ENCODE data around the gene ANK2.

Gene ANK2

GRCh38 chr4:113094331-113094730, 44.9 kb downstream of the ANK2 start:
- no peak for DNase-seq (ENCODE audit: low read depth, low spot score)

- no peak for DNase-seq (ENCODE audit: low read depth, low spot score)
Observed at GRCh38 chr4:113094802-113095201, 45.3 kb downstream of the ANK2 start.

GRCh38 chr4:113101669-113102068, 52.2 kb downstream of the ANK2 start:
- DNase-seq (ENCODE audit: low read depth, low spot score): no peak

DNA sequence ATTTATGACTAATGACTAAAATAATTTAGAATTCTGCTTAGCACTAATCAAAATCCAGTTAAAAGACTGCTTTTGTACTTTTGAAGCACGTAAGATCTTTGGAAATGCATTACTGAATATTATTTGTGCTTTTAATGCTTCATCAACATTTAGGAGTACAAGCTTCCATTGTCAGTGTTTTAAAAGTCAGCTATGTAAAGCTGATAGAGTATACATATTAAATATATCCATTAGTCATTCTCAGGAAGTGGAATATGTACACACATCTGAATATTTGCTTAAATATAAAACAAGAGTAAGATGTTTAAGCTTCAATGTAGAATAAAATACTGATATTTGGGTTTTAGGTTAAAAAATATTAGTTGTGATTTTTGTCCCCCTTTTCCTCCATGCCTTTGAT, 54.1 kb downstream of the ANK2 start:
- DNase-seq (ENCODE audit: low read depth, low spot score): no peak

GRCh38 chr4:113106108-113106507, 56.7 kb downstream of the ANK2 start:
- no peak for DNase-seq (ENCODE audit: low read depth, low spot score)

- no peak for DNase-seq (ENCODE audit: low read depth, low spot score)
Observed at GRCh38 chr4:113109106-113109718, 59.8 kb downstream of the ANK2 start.

GRCh38 chr4:113112338-113112978, 63.0 kb downstream of the ANK2 start:
- DNase-seq (ENCODE audit: low read depth, low spot score): no peak

GRCh38 chr4:113113151-113113550, 63.7 kb downstream of the ANK2 start:
- no peak for DNase-seq (ENCODE audit: low read depth, low spot score)

DNA sequence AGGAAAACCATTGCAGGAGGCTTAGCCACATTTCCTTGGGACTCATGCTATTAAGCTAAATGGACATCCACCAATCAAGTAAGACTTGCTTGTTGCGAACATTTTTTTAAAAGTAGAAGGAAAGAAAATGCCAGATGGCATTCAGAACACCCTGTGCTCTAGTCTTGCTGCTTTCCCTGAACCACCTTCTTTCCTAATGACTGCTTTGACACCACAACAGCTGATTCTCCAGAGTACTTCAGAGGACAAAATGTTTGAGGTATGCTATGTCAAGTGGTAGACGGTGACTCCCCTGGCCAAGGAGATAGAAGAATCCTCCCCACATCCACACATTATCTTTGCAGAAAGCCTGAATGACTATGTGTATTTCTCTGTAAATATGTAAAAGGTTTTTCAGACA, 65.4 kb downstream of the ANK2 start:
- DNase-seq (ENCODE audit: low read depth, low spot score): no peak

- no peak for DNase-seq (ENCODE audit: low read depth, low spot score)
Observed at GRCh38 chr4:113116414-113117357, 67.2 kb downstream of the ANK2 start.

DNA sequence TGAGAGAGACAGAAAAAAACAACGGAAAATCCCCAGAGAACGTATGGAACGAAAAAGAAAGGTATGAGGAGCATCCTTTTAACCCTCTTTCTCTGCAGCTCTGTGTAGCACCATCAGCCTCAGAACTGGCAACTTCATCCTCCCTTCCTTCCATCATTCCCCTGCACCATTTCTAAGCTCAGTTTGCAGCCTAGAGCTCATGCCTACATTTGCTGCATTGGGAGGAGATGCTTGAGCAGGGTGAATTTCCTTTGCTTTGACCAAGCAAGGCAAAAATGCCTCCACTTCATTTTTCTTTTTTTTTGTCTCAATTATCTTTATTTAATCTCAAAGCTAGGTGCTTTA, 67.9 kb downstream of the ANK2 start:
- DNase-seq (ENCODE audit: low read depth, low spot score): no peak

DNA sequence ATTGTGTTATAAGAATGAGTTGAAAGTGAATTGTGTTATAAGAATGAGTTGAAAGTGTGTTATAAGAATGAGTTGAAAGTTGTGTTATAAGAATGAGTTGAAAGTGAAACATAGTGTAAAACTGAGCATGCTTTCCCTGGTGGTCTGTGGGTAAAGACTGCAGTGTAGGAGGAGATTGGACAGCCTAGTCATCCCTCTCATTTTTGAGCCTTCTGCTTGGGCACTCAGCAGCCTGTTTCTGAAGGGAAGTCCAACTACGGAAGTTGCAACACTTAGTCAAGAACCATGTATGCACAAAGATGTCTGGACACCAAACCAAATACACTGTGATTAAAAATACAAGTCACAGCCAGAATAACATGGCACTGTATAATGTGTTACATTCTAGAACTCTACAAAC, 72.6 kb downstream of the ANK2 start:
- no peak for DNase-seq (ENCODE audit: low read depth, low spot score)

- DNase-seq (ENCODE audit: low read depth, low spot score): no peak
Observed at GRCh38 chr4:113125418-113125817, 76.0 kb downstream of the ANK2 start.

- DNase-seq (ENCODE audit: low read depth, low spot score): no peak
Observed at GRCh38 chr4:113131136-113131535, 81.7 kb downstream of the ANK2 start.

DNA sequence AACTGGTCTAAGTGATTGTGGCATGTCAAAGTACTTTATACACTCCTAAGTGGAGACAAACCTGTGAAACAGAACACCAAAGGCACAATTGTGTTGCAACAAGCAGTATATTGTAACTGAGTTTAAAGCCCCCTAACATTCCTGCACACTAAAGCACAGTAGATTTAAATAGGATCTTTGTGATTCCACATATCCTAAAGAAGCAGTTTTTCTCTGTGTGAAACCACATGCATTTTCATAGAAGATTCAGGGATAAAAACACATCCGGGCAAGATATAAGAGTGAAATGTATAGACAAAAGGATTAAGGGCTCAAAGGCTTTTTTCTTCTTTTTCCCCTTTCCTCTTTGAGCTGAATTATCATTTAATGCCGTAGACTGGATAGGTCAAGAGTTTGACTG, 82.2 kb downstream of the ANK2 start:
- no peak for DNase-seq (ENCODE audit: low read depth, low spot score)

DNA sequence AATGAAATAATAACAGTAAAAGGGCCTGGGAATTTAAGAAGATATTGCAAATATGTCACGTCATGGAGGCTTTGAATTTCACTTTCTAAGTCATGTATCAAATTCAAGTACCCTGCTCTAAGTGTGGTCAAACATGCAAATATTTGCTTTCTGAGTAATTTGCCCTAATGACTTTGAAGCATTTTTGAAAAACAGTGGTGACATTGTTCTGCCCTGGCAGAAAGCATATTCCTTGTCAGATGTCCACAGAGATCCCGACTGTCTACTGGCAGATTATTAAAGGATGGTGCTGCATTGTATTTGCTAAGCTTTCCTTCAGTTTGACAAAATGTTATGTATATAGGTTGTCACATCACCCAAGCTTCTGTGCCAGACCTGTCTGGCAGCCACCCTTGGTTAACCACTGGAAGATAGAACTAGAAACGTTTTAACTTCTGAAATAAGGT, 92.5 kb downstream of the ANK2 start:
- no peak for DNase-seq (ENCODE audit: low read depth, low spot score)

- no peak for DNase-seq (ENCODE audit: low read depth, low spot score)
Observed at GRCh38 chr4:113142351-113142750, 92.9 kb downstream of the ANK2 start.

- DNase-seq (ENCODE audit: low read depth, low spot score): no peak
Observed at GRCh38 chr4:113144091-113144490, 94.6 kb downstream of the ANK2 start.

GRCh38 chr4:113145147-113145518, 95.7 kb downstream of the ANK2 start:
- no peak for DNase-seq (ENCODE audit: low read depth, low spot score)

- DNase-seq (ENCODE audit: low read depth, low spot score): peak; percentile 38
Observed at GRCh38 chr4:113145519-113146291, 96.3 kb downstream of the ANK2 start.

DNA sequence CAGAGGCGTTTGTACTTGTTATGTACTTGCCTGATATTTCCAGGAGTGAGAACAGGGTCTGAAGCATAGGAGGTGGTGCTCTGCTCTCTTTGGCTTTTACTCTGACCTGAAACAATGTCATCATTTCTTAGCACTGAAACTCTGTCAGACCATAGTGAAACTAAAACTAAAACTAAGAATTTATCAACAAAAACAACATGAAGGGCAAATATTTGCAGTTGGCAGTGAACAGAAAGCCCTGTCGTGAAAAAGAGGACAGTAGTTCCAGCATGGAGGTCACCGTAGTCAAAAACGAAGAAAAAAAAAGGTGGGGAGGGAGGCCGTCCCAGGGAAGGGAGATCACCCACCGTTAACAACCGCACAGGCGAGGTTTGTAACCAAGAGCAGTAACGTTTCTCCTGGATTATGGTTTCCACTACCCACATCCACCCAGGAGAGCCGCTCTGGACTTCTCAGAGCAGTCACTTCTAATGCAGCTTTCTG, 97.5 kb downstream of the ANK2 start:
- DNase-seq (ENCODE audit: low read depth, low spot score): no peak
